Natural killer cell (primary cell): Measurements from ENCODE around the gene PSAT1. TPM values are rescaled to one million over a fixed set of nuclear protein-coding genes. Genes with fewer than 3 reads are reported as not detected.

Source experiments
- ATAC-seq, 3 donors: fragments of 150-1000 bp in 2 of 3; fragments of 200-7000 bp in 1 of 3; cut with Tn5 transposase; 1 replicate in 1 of 3; 2 replicates in 2 of 3; pipeline ENCODE4 v1.10.0; 2021; ENCODE audit warnings: mild to moderate bottlenecking in 2 of 3, moderate library complexity in 2 of 3
- DNase-seq, 2 donors: peaks; one replicate each; pipeline versions ENCODE4 v3.0.0 to v3.0.0-alpha.2; 2013 to 2021; ENCODE audit warnings: mixed read lengths in 1 of 2
- H3K27ac ChIP-seq: one replicate; pipeline ENCODE4 v1.5.1; 2013; ENCODE audit warnings: mild to moderate bottlenecking, low read length
- H3K27me3 ChIP-seq: one replicate; pipeline ENCODE4 v1.6.1; 2013; ENCODE audit warnings: low read length; ENCODE audit not compliant: control insufficient read depth, insufficient read depth
- H3K36me3 ChIP-seq: one replicate; pipeline ENCODE4 v1.6.1; 2013; ENCODE audit warnings: low read length; ENCODE audit not compliant: control insufficient read depth, insufficient read depth
- H3K4me1 ChIP-seq: one replicate; pipeline ENCODE4 v1.6.1; 2013; ENCODE audit warnings: low read length; ENCODE audit not compliant: control insufficient read depth, insufficient read depth
- H3K4me3 ChIP-seq: one replicate; pipeline ENCODE4 v1.5.1; 2013; ENCODE audit warnings: low read length
- H3K9me3 ChIP-seq: one replicate; pipeline ENCODE4 v1.6.1; 2013; ENCODE audit warnings: low read length; ENCODE audit not compliant: control insufficient read depth, insufficient read depth
- H3K27ac Mint-ChIP-seq, 2 donors: one replicate each; pipeline ENCODE4 v1.8.0; 2022; ENCODE audit warnings: mild to moderate bottlenecking in 2 of 2, mixed read lengths in 2 of 2, moderate library complexity in 1 of 2
- H3K27me3 Mint-ChIP-seq, 2 donors: one replicate each; pipeline ENCODE4 v1.8.0; 2022; ENCODE audit warnings: low read depth in 2 of 2, mixed read lengths in 2 of 2
- H3K36me3 Mint-ChIP-seq: one replicate; pipeline ENCODE4 v1.8.0; 2022; ENCODE audit warnings: mixed read lengths
- H3K4me1 Mint-ChIP-seq, 2 donors: one replicate each; pipeline ENCODE4 v1.8.0; 2022; ENCODE audit warnings: mixed read lengths in 2 of 2
- H3K4me3 Mint-ChIP-seq: one replicate; pipeline ENCODE4 v1.8.0; 2022; ENCODE audit warnings: mild to moderate bottlenecking, moderate library complexity, mixed read lengths
- H3K9me3 Mint-ChIP-seq, 2 donors: one replicate each; pipeline ENCODE4 v1.8.0; 2022; ENCODE audit warnings: mixed read lengths in 2 of 2
- WGBS: methylation state at CpG from one replicate; pipeline ENCODE4 v1.1.7; 2013; ENCODE audit warnings: missing lambda C conversion rate; ENCODE audit not compliant: insufficient coverage; 5-methylcytosine and 5-hydroxymethylcytosine counted together
- intact Hi-C: fragments of 100-400 bp; cut with micrococcal nuclease; formaldehyde crosslinking; loops from one replicate; pipeline ENCODE4 v1.14.2; 2022
- total RNA-seq, 4 donors: library from RNA; stranded (reverse); fragments of 120-200 nt in 1 of 4; gene quantifications; one replicate each; pipeline versions ENCODE4 v1.2.3 to v1.2.4, GENCODE V29; 2013 to 2022
- TF ChIP-seq, protein P1 (sequence below): fragments of 200-600 bp; IDR thresholded peaks from one replicate; pipeline ENCODE4 v1.8.0; 2022; ENCODE audit warnings: antibody characterized with exemption

PSAT1 gene
- total RNA-seq, 3 donors from 2014 or later (not counting 1 experiment from before 2014, with no cell fraction given) = 1.1 to 3.3 (median 2.3) TPM

DNA sequence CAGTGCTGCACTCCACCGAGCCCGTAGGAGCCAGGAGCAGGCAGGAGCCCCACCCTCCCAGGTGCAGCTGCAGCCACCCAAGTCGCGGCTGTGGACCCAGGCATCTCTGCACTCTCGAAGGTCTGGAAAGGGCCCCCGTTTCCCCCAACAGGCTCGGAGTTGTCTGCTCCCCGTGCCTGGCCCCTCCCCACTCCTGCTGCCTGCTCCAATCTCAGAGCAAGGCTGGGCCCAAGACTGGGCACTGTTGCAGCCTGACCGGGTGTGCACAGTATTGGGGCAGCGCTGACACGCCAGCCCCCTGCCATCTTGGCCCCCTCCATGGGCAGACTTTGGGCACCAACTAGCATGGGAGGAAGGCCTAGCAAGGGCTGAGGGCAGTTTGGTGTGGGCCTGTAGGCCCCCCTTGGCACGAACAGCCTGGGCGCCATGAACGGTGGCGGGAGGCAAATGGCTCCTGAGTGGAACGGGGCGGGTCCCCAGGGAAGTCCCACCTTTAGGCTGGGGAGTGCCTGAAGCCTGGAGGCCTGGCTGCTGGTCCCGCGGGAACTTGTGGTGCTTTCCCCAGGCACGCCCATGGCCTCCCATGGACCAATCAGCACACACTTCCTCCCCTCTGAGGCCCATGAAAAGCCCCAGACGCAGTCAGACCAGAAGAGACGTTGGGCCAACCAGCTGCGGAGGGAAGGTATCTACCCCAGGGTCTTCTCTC lies 60.4 kb downstream of the PSAT1 start:
- no peak overlapping the region for H3K4me3 ChIP-seq
- Mint-ChIP-seq H3K9me3 (no peaks in the 10 kb centered on the region), H3K4me3 (no peak overlapping the region), H3K36me3 (no peaks in the 10 kb centered on the region), H3K27ac (no peak overlapping the region), H3K27me3 (peaks cover 0 to 3% of the 10 kb centered on the region in 2 donors), H3K4me1 (no peaks in the 10 kb centered on the region)
- 90% methylated on average over 23 of the region's 23 CpGs for WGBS
- DNase-seq (no peak), ATAC-seq (peak in 1 of 3 donors; percentile 37)
- TF ChIP-seq, protein P1, sequence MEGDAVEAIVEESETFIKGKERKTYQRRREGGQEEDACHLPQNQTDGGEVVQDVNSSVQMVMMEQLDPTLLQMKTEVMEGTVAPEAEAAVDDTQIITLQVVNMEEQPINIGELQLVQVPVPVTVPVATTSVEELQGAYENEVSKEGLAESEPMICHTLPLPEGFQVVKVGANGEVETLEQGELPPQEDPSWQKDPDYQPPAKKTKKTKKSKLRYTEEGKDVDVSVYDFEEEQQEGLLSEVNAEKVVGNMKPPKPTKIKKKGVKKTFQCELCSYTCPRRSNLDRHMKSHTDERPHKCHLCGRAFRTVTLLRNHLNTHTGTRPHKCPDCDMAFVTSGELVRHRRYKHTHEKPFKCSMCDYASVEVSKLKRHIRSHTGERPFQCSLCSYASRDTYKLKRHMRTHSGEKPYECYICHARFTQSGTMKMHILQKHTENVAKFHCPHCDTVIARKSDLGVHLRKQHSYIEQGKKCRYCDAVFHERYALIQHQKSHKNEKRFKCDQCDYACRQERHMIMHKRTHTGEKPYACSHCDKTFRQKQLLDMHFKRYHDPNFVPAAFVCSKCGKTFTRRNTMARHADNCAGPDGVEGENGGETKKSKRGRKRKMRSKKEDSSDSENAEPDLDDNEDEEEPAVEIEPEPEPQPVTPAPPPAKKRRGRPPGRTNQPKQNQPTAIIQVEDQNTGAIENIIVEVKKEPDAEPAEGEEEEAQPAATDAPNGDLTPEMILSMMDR = no peak
- H3K9me3 ChIP-seq = no peaks in the 10 kb centered on the region
- no peaks in the 10 kb centered on the region for H3K36me3 ChIP-seq
- no peaks in the 10 kb centered on the region for H3K4me1 ChIP-seq
- H3K27ac ChIP-seq = no peak overlapping the region
- intact Hi-C loops = no loop called here
- no peaks in the 10 kb centered on the region for H3K27me3 ChIP-seq

DNA sequence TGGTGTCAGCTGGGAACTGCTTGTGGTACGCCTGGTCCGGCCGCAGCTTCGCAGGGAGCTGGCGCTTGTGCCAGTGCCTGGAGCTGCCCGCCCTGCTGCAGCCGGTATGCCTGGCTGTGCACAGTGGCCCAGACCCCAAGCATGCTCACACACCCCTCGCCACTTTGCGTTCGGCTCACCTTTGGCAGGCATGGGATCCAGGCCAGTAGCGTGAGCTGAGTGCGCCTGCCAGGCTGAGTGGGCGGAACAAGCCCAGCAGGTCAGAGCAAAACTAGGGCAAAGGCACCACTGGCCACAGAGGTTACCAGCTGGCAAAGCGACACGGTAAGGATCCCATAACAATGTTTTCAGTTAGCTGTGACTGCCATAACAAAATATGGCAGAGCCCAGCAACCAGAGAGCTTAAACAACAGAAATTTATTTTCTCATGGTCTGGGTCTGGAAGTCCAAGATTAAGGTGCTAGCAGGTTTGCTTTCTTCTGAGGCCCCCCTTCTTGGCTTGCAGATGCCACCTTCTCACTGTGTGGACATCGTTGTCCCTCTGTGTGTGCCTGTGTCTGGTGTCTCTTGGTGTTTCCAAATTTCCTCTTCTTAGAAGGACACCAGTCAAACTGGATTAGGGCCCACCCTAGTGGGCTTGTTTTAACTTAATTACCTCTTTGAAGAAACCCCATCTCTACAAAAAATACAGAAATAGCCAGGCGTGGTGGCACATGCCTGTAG lies 61.6 kb downstream of the PSAT1 start:
- DNase-seq = no peak
- no peaks in the 10 kb centered on the region for H3K9me3 Mint-ChIP-seq
- no peaks in the 10 kb centered on the region for H3K9me3 ChIP-seq
- no peaks in the 10 kb centered on the region for H3K36me3 ChIP-seq
- TF ChIP-seq, protein P1 = no peak
- H3K27ac Mint-ChIP-seq = no peak overlapping the region
- H3K27ac ChIP-seq = no peak overlapping the region
- no peak overlapping the region for H3K4me3 ChIP-seq
- H3K36me3 Mint-ChIP-seq = no peaks in the 10 kb centered on the region
- H3K27me3 ChIP-seq = no peaks in the 10 kb centered on the region
- intact Hi-C loops = no loop called here
- no peaks in the 10 kb centered on the region for H3K4me1 ChIP-seq
- 89% methylated on average over 17 of the region's 17 CpGs for WGBS
- H3K27me3 Mint-ChIP-seq = peaks cover 1 to 4% of the 10 kb centered on the region in 2 donors
- H3K4me3 Mint-ChIP-seq = no peak overlapping the region
- H3K4me1 Mint-ChIP-seq = no peaks in the 10 kb centered on the region
- ATAC-seq = peak in 1 of 3 donors; percentile 28

DNA sequence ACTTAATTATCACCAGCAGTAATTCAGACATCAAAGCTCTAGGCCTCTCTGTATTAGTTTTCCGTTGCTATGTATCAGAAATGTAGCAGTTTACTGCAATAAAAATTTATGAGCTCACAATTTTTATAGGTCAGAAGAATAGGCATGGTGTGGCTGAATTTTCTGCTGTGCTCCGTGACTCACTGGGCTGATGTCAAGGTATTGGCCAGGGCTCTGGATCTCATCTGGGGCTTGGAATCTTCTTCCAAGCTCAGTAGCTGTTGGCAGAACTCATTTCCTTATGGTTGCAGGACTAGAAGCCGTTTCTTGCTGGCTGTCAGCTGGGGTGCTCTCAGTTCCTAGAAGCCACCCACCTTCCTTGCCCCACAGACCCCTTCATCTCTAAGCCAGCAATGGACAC lies 66.3 kb downstream of the PSAT1 start:
- TF ChIP-seq, protein P1 = no peak
- Histone ChIP-seq H3K4me1 (no peaks in the 10 kb centered on the region), H3K4me3 (no peak overlapping the region), H3K27ac (no peak overlapping the region), H3K9me3 (no peaks in the 10 kb centered on the region), H3K36me3 (no peaks in the 10 kb centered on the region), H3K27me3 (no peaks in the 10 kb centered on the region)
- intact Hi-C loops = no loop called here
- Mint-ChIP-seq H3K27ac (no peak overlapping the region), H3K4me1 (no peaks in the 10 kb centered on the region), H3K9me3 (no peaks in the 10 kb centered on the region), H3K27me3 (peaks cover 5 to 6% of the 10 kb centered on the region in 2 donors), H3K4me3 (no peak overlapping the region), H3K36me3 (no peaks in the 10 kb centered on the region)
- 96% methylated on average over 3 of the region's 3 CpGs for WGBS
- DNase-seq (no peak), ATAC-seq (no peak)
